22Rv1 (cell line): ENCODE results near the gene GFPT2.
A peak's percentile ranks its signal among the peaks of the same experiment; 100 is the strongest.

Experiments used
- H3K27ac ChIP-seq: fragments of 450-650 bp; 2 replicates; pipeline ENCODE4 v1.5.1; 2017
- CTCF ChIP-seq: fragments of 450-650 bp; IDR thresholded peaks from 2 replicates; pipeline ENCODE4 v1.5.1; 2017; ENCODE audit warnings: mild to moderate bottlenecking
- ZFX ChIP-seq: fragments of 450-650 bp; IDR thresholded peaks from 2 replicates; pipeline ENCODE4 v1.6.1; 2017; ENCODE audit warnings: antibody characterized with exemption, borderline replicate concordance

The GFPT2 gene

DNA sequence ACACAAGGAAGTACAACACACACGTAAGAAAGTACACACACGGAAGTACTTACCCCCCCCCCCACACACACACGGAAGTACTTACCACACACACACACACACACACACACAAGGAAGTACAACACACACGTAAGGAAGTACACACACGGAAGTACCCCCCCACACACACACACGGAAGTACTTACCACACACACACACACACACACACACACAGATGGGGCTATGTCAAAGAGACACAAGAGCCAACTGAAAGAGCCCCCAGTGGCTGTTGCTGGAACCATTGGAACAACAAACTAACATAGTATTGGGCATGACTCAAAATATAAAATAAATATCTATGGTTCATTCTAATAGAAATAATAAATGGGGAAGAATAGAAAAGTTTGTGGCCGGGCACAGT lies 56.4 kb downstream of the GFPT2 start:
- TF ChIP-seq ZFX, result no peak
- H3K27ac ChIP-seq, result no peak overlapping the region

GRCh38 chr5:180294913-180295555 lies 58.1 kb downstream of the GFPT2 start:
- TF ChIP-seq CTCF (no peak), ZFX (no peak)
- H3K27ac ChIP-seq, result no peak overlapping the region

GRCh38 chr5:180294411-180294810 lies 58.7 kb downstream of the GFPT2 start:
- no peak overlapping the region for H3K27ac ChIP-seq
- TF ChIP-seq CTCF (no peak), ZFX (no peak)

GRCh38 chr5:180291943-180292831 lies 60.9 kb downstream of the GFPT2 start, which contains the start of gene MAPK9:
Gene MAPK9 (minus strand): TSS chr5:180292083. CDS start chr5:180280561, 11,522 bp downstream.
- TF ChIP-seq CTCF (no peak), ZFX (no peak)
- H3K27ac ChIP-seq, result peak within 1 kb of the TSS; percentile 78

- TF ChIP-seq CTCF, result peak; percentile 41
- no peak for TF ChIP-seq ZFX
- H3K27ac ChIP-seq, result peak overlapping the region; percentile 78
Measured at GRCh38 chr5:180291234-180291940, 61.7 kb downstream of the GFPT2 start.

- TF ChIP-seq ZFX, result no peak
- no peak for TF ChIP-seq CTCF
- no peak overlapping the region for H3K27ac ChIP-seq
Measured at GRCh38 chr5:180290568-180291233, 62.4 kb downstream of the GFPT2 start.

GRCh38 chr5:180289966-180290365 lies 63.2 kb downstream of the GFPT2 start:
- H3K27ac ChIP-seq, result no peak overlapping the region
- no peak for TF ChIP-seq CTCF
- TF ChIP-seq ZFX, result no peak
